Limb (tissue), 2 donors: ENCODE results near the gene PRKCQ.
"Not testable (repeated sequence)": the region's sequence is repeated elsewhere in the genome, so short reads cannot be mapped to it uniquely, and the experiment has no call there.

Experiments
- DNase-seq, 2 donors: peaks; one replicate each; pipeline ENCODE4 v3.0.0-alpha.2; 2016; ENCODE audit errors: extremely low spot score in 2 of 2

Gene PRKCQ

DNA sequence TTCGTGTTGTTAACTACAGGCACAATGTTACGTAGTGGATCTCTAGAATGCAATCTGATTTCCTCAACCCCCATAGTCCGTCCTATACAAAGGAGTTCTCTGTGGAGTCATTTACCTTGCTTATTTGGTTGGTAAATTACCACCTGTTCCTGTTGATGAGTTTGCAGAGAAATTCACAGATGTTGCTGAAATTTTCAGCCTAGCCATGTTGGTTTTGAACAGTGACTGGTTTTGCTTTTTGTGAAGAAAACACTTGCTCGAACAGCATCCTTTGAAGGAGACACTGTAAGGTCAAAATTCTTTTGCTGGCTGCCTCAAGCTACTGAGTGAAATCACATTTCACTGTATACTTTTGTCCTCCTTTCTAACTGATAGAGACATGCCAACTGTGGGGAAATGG lies 15.4 kb upstream of the PRKCQ start:
- no peak for DNase-seq

- DNase-seq, result no peak
Observed at GRCh38 chr10:6593241-6593671, 13.2 kb upstream of the PRKCQ start.

DNA sequence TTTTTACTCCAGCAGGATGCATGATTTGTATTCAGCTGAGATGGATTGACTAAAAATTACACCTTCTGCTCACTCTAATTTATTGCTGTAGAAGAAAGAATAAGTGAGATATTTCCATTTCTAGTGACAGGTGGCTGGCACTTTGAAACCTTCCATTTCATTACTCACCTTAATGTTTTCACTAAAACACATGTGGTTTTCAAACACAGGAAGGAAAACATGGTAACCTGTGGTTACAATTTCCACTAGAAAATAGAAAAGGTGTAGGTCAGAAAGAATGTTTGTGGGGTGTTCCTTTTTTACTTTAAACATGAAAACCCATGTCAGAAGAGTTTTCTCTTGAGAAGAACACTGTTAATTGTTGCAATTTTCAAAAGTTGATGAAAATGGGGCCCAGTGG lies 12.0 kb upstream of the PRKCQ start:
- no peak for DNase-seq

- no peak for DNase-seq
Observed at GRCh38 chr10:6591668-6592067, 11.6 kb upstream of the PRKCQ start.

- no peak for DNase-seq
Observed at GRCh38 chr10:6590100-6590499, 10.0 kb upstream of the PRKCQ start.

- DNase-seq, result no peak
Observed at GRCh38 chr10:6589287-6590094, 9.4 kb upstream of the PRKCQ start.

GRCh38 chr10:6588845-6589244 lies 8.8 kb upstream of the PRKCQ start:
- DNase-seq, result no peak

- DNase-seq, result no peak
Observed at GRCh38 chr10:6588082-6588481, 8.0 kb upstream of the PRKCQ start.

DNA sequence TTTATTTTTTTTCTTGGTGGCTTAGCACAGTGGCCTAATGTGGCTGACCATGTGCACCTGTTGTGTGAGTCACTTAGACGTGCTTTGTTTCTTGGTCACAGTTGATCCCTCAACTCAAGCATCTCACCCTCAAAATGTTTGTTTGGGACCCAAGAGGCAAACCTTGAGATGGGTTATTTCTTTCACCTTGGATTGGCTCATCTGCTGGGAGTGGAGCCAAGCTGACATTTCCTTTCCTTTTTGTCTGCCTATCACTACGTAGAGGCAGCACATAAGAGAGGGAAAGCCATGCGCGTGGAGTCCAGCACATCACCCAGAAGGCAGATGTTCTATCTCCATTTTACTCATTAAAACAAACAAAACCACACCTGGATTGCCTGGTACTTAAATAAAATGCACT lies 6.4 kb upstream of the PRKCQ start:
- no peak for DNase-seq

GRCh38 chr10:6583447-6583846 lies 3.4 kb upstream of the PRKCQ start:
- DNase-seq, result no peak

- not testable (repeated sequence) for DNase-seq
Observed at GRCh38 chr10:6582913-6583312, 2.8 kb upstream of the PRKCQ start.

- no peak for DNase-seq
Observed at GRCh38 chr10:6582298-6582697, 2.2 kb upstream of the PRKCQ start.

DNA sequence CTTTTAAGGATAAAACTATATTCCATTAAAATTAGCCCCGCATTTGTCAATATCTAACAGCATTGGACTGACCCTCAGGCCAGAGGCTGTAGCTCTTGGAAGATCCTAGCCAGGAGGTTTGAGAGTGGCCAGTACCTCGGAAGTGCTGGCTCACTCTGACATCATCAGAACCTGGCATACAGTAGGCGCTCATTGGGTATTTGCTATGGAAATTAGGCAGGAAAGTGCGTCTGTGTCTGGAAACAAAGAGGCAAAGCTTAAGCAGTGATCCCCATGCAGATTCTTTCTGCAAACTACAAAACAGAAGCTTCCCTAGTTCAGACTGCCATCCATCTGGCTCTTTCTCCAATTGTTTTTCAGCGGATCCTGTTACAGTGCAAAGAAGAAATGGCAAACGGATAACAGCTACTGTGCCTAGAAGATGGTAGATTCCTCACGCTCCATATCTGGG lies 1.7 kb upstream of the PRKCQ start:
- DNase-seq, result no peak

- DNase-seq, result not testable (repeated sequence)
Observed at GRCh38 chr10:6581223-6581622, 1.1 kb upstream of the PRKCQ start.

DNA sequence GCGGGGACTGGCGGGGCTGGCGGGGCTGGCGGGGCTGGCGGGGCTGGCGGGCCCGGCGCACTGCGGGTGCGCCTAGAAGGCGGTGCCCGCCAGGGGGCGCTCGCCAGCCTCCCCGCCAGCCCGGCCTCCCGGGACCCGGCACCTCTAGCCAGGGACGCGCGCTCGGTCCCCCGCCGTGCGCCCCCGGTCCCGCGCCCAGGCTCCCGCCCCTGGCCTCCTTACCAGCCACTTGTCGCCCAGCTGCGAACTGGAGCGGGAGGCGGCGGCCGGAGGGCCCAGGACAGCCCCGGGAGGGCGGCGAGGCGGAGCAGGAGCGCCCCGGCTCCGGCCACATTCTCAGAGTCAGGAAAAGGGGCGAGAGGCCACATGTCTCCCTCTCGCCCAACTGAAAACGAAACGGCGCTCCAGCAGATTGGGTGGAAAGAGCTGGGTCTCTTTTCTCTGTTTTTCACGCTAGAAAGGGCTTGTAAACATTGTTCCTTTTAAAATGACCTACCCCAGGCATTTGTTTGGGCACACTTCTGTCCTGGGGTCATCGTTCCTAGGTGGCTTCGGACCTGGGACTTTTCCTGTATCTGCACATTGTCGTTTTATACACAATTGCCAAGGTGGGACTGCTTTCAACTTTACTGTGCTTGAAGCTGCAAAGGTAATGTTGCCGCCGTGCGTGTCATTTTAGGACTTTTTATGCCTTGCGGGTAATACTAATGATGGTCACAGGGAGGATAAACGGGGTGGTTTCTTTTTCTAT lies 378 bp upstream of the PRKCQ start:
- DNase-seq, result peak; percentile 55 to 89

GRCh38 chr10:6579183-6579903 lies 733 bp downstream of the PRKCQ start:
- no peak for DNase-seq

DNA sequence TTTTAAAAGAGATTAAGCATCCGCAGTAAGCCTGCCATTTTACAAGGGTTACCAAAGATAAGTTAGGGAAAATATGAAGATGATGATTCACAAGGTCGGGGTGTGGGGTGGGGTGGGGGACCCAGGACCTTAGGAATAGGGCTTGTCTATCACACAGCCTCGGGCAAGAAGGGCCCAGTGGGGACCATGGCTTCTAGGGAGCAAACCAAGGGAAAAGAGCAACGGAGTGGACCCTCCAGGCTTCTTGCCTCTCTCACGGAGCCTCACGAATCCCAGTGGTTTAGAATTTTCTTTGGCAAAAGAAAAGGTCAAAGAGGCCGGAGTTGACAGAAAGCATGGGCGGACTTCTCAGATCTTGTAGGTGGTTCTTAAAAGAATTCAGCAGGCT lies 1.3 kb downstream of the PRKCQ start:
- DNase-seq, result no peak

DNA sequence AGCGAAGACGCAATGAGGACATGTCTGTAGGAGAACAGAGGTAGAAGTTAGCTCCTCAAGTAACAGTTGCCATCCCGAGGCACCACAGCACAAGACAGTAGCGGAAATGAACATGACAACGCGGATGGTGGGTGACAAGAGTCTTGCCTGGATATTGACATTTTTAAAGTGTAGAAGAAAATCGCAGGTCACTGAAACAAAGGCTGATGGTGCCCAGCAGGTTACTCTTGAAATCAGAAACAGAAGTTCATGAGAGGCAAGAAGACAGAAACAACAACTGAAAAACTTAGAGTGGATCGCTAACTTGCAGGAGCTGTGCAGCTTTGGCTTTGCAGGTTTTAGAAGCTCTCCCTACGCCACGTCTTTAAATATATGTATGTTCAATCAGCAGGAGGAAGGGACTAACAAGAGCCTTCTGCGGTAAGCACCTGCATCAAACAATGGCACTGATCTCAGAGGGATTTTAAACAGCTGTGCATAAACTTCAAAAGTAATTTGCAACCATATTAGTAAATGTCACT lies 1.8 kb downstream of the PRKCQ start:
- no peak for DNase-seq

GRCh38 chr10:6576326-6576725 lies 3.8 kb downstream of the PRKCQ start:
- DNase-seq, result no peak

DNA sequence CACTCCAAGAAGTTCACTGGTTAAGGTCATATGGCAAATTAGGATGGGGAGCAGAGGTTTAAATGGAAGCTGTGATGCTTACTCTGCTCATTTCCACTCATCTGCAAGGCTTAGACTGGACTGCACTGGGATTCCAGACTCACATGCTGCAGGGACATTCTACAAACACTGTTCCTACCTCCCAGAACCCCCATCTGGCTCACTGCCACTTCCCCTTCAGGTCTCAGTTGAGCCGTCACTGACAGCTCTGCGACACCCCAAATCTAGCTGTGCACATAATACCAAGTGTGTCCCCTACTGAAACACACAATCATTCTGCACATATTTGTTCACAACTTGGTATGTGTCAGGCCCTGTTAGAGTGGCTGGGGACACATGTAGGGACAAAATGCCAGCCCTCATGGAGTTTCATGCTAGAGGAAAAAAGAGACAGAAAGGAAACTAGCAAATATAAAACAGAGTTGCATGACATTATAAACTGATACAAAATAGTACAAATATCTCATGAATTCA lies 5.4 kb downstream of the PRKCQ start:
- DNase-seq, result no peak

- DNase-seq, result peak in 1 of 2 donors; percentile 27
Observed at GRCh38 chr10:6570893-6571292, 9.2 kb downstream of the PRKCQ start.

DNA sequence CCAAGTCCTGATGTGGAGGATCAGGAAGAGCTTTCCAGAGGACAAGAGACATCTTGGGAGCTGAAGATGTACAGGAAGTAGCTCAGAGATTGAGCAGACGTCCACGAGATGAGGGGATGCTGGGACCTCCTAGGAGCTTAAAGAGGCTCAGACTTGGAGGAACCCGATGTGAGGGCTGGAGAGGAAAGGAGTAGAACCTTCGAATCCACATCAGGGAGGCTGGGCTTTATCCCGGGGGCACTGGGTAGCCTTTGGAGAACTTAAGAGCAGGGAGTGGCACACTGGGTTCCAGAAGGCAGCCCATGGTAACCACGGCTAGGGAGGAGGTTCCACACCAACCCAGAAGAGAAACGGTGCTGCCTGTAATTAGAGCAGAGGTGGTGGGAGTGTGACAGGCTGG lies 10.8 kb downstream of the PRKCQ start:
- no peak for DNase-seq
